ENCODE measurements around the gene RGCC.

DNA sequence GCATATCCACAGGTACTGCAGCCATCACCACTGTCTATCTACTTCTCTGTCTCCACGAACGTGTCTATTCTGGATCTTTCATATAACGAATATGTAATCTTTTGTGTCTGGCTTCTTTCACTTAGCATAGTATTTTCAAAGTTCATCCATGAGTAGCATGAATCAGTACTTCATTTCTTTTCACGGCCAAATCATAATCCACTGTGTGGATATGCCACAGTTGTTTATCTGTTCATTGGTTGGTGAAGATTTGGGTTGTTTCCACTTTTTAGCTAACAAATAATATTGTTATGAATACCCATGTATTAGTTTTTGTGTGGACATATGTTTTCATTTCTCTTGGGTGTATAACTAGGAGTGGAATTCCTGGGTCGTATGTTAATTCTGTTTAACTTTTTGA, 14.4 kb downstream of the RGCC start:
- TF ChIP-seq TCF12 (IDR thresholded peaks at IDR 0.05) (no peak), MXI1 (IDR thresholded peaks at IDR 0.05; ENCODE audit: low read depth, low read length) (no peak), EP300 (IDR thresholded peaks at IDR 0.05; ENCODE audit: borderline replicate concordance in 1 of 2, low read depth in 1 of 2, low read length in 1 of 2) (no peak), TEAD4 (IDR thresholded peaks at IDR 0.05; ENCODE audit: borderline replicate concordance, insufficient read depth) (no peak), NRF1 (IDR thresholded peaks at IDR 0.05; ENCODE audit: low read depth, low read length) (no peak), RCOR1 (IDR thresholded peaks at IDR 0.05; ENCODE audit: low read length) (no peak)
- TF ChIP-seq, protein P1, sequence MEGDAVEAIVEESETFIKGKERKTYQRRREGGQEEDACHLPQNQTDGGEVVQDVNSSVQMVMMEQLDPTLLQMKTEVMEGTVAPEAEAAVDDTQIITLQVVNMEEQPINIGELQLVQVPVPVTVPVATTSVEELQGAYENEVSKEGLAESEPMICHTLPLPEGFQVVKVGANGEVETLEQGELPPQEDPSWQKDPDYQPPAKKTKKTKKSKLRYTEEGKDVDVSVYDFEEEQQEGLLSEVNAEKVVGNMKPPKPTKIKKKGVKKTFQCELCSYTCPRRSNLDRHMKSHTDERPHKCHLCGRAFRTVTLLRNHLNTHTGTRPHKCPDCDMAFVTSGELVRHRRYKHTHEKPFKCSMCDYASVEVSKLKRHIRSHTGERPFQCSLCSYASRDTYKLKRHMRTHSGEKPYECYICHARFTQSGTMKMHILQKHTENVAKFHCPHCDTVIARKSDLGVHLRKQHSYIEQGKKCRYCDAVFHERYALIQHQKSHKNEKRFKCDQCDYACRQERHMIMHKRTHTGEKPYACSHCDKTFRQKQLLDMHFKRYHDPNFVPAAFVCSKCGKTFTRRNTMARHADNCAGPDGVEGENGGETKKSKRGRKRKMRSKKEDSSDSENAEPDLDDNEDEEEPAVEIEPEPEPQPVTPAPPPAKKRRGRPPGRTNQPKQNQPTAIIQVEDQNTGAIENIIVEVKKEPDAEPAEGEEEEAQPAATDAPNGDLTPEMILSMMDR (IDR thresholded peaks at IDR 0.05), result no peak
